H9 (cell line): ENCODE data around the gene MTURN. TPM values are rescaled to one million over a fixed set of nuclear protein-coding genes. Genes with fewer than 3 reads are reported as not detected.

Experiments used
- DNase-seq: peaks from one replicate; pipeline ENCODE4 v3.0.0-alpha.2; 2017
- H2AFZ ChIP-seq: one replicate; pipeline ENCODE4 v1.6.1; 2013; ENCODE audit warnings: mild to moderate bottlenecking, low read length, control low read depth, moderate library complexity
- H2AK5ac ChIP-seq: 2 replicates; pipeline ENCODE4 v1.6.1; 2013; ENCODE audit warnings: low read length, control low read depth, mixed read lengths; ENCODE audit not compliant: insufficient read length
- H2BK120ac ChIP-seq: one replicate; pipeline ENCODE4 v1.6.1; 2013; ENCODE audit warnings: low read depth, mild to moderate bottlenecking, low read length, control low read depth, inconsistent platforms; ENCODE audit not compliant: poor library complexity, severe bottlenecking
- H2BK12ac ChIP-seq: 2 replicates; pipeline ENCODE4 v1.6.1; 2013; ENCODE audit warnings: low read length, control low read depth, mixed read lengths, low read depth; ENCODE audit not compliant: insufficient read length
- H2BK15ac ChIP-seq: 2 replicates; pipeline ENCODE4 v1.6.1; 2013; ENCODE audit warnings: low read depth, low read length, control low read depth
- H2BK20ac ChIP-seq: one replicate; pipeline ENCODE4 v1.6.1; 2013; ENCODE audit warnings: low read depth, mild to moderate bottlenecking, low read length, control low read depth, inconsistent platforms; ENCODE audit not compliant: poor library complexity, severe bottlenecking
- H2BK5ac ChIP-seq: 2 replicates; pipeline ENCODE4 v1.6.1; 2013; ENCODE audit warnings: low read length, control low read depth, mixed read lengths; ENCODE audit not compliant: insufficient read length
- H3K14ac ChIP-seq: 2 replicates; pipeline ENCODE4 v1.6.1; 2013; ENCODE audit warnings: low read length, control low read depth; ENCODE audit not compliant: insufficient read depth
- H3K18ac ChIP-seq: 2 replicates; pipeline ENCODE4 v1.6.1; 2013; ENCODE audit warnings: low read depth, mild to moderate bottlenecking, mixed read lengths, low read length, control low read depth; ENCODE audit not compliant: insufficient read length
- H3K23ac ChIP-seq: 2 replicates; pipeline ENCODE4 v1.6.1; 2013; ENCODE audit warnings: low read length, control low read depth, mixed read lengths, low read depth; ENCODE audit not compliant: insufficient read length
- H3K23me2 ChIP-seq: 2 replicates; pipeline ENCODE4 v1.6.1; 2013; ENCODE audit warnings: low read depth, mild to moderate bottlenecking, mixed read lengths, low read length, control low read depth; ENCODE audit not compliant: insufficient read length, poor library complexity, severe bottlenecking
- H3K27ac ChIP-seq: 2 replicates; pipeline ENCODE4 v1.5.1; 2013; ENCODE audit warnings: low read length, control low read depth, mixed read lengths, low read depth; ENCODE audit not compliant: insufficient read length
- H3K27me3 ChIP-seq: 2 replicates; pipeline ENCODE4 v1.6.1; 2013; ENCODE audit warnings: low read length, control low read depth, inconsistent platforms; ENCODE audit not compliant: insufficient read depth
- H3K4ac ChIP-seq: 2 replicates; pipeline ENCODE4 v1.6.1; 2013; ENCODE audit warnings: low read depth, mild to moderate bottlenecking, control low read depth, inconsistent platforms, low read length, moderate library complexity
- H3K4me1 ChIP-seq: 2 replicates; pipeline ENCODE4 v1.6.1; 2013; ENCODE audit warnings: low read length, control low read depth, inconsistent platforms; ENCODE audit not compliant: insufficient read depth
- H3K4me2 ChIP-seq: 2 replicates; pipeline ENCODE4 v1.6.1; 2013; ENCODE audit warnings: low read length, control low read depth, mixed read lengths; ENCODE audit not compliant: insufficient read length, insufficient read depth
- H3K56ac ChIP-seq: 2 replicates; pipeline ENCODE4 v1.6.1; 2013; ENCODE audit warnings: low read depth, mild to moderate bottlenecking, mixed read lengths, low read length, control low read depth; ENCODE audit not compliant: insufficient read length
- H3K79me1 ChIP-seq: 2 replicates; pipeline ENCODE4 v1.6.1; 2013; ENCODE audit warnings: low read depth, mild to moderate bottlenecking, moderate library complexity, low read length, control low read depth, inconsistent platforms; ENCODE audit not compliant: insufficient read depth, poor library complexity, severe bottlenecking
- H3K79me2 ChIP-seq: 2 replicates; pipeline ENCODE4 v1.6.1; 2013; ENCODE audit warnings: low read length, control low read depth, inconsistent platforms; ENCODE audit not compliant: insufficient read depth
- H3K9ac ChIP-seq: 2 replicates; pipeline ENCODE4 v1.6.1; 2013; ENCODE audit warnings: low read length, control low read depth, mixed read lengths; ENCODE audit not compliant: insufficient read length; ENCODE audit errors: extremely low read depth
- H3K9me3 ChIP-seq: one replicate; pipeline ENCODE4 v1.6.1; 2013; ENCODE audit warnings: low read depth, low read length, inconsistent platforms; ENCODE audit not compliant: control insufficient read depth
- H3T11ph ChIP-seq: one replicate; pipeline ENCODE4 v1.6.1; 2013; ENCODE audit warnings: mild to moderate bottlenecking, low read length, control low read depth, inconsistent platforms
- H4K20me1 ChIP-seq: one replicate; pipeline ENCODE4 v1.6.1; 2013; ENCODE audit not compliant: control insufficient read depth, insufficient read length, insufficient read depth
- H4K5ac ChIP-seq: 2 replicates; pipeline ENCODE4 v1.6.1; 2013; ENCODE audit warnings: low read depth, mild to moderate bottlenecking, mixed read lengths, low read length, control low read depth; ENCODE audit not compliant: insufficient read length
- H4K8ac ChIP-seq: replicated peaks from 2 replicates; pipeline ENCODE4 v1.6.1; 2013; ENCODE audit warnings: low read length, control low read depth, mixed read lengths, low read depth; ENCODE audit not compliant: insufficient read length
- H4K91ac ChIP-seq: 2 replicates; pipeline ENCODE4 v1.6.1; 2013; ENCODE audit warnings: low read depth, mild to moderate bottlenecking, moderate library complexity, mixed read lengths, low read length, control low read depth; ENCODE audit not compliant: insufficient read length
- H3K27ac Mint-ChIP-seq, 3 experiments: 2 replicates in 2 of 3; 3 replicates in 1 of 3; pipeline ENCODE4 v1.8.0; 2020 to 2021; ENCODE audit warnings: mixed read lengths in 3 of 3, mild to moderate bottlenecking in 1 of 3, moderate library complexity in 1 of 3
- H3K27me3 Mint-ChIP-seq: 2 replicates; pipeline ENCODE4 v1.8.0; 2021; ENCODE audit warnings: low read depth, mild to moderate bottlenecking, moderate library complexity, mixed read lengths
- H3K36me3 Mint-ChIP-seq, 3 experiments: 2 replicates in 2 of 3; 3 replicates in 1 of 3; pipeline ENCODE4 v1.8.0; 2020 to 2021; ENCODE audit warnings: low read depth in 3 of 3, mixed read lengths in 3 of 3; ENCODE audit not compliant: insufficient read depth in 1 of 3
- H3K4me1 Mint-ChIP-seq, 2 experiments: 2 replicates each; pipeline ENCODE4 v1.8.0; 2020; ENCODE audit warnings: mixed read lengths in 2 of 2
- H3K4me3 Mint-ChIP-seq, 2 experiments: 2 replicates in 1 of 2; 3 replicates in 1 of 2; pipeline ENCODE4 v1.8.0; 2020 to 2021; ENCODE audit warnings: mild to moderate bottlenecking in 2 of 2, mixed read lengths in 2 of 2, moderate library complexity in 1 of 2
- H3K9me3 Mint-ChIP-seq, 2 experiments: 2 replicates in 1 of 2; 3 replicates in 1 of 2; pipeline ENCODE4 v1.8.0; 2020; ENCODE audit warnings: mild to moderate bottlenecking in 2 of 2, mixed read lengths in 2 of 2, moderate library complexity in 1 of 2
- CTCF ChIP-seq: fragments of 200-600 bp; sonication (generic); conservative IDR thresholded peaks from 3 replicates; pipeline ENCODE4 v1.8.0; 2021; ENCODE audit warnings: antibody characterized with exemption, mild to moderate bottlenecking
- total RNA-seq: library from RNA; stranded (reverse); gene quantifications from 2 replicates; pipeline ENCODE4 v1.2.1, GENCODE V29; 2021

The MTURN gene
- total RNA-seq, 1 experiment from 2014 or later = 3.4 TPM

- Histone ChIP-seq H3K9me3 (no peaks in the 10 kb centered on the region), H4K20me1 (no peaks in the 10 kb centered on the region), H2AK5ac (no peak overlapping the region), H3K4ac (no peak overlapping the region), H3T11ph (no peak overlapping the region), H3K56ac (no peak overlapping the region), H3K23me2 (no peaks in the 10 kb centered on the region), H3K4me1 (no peaks in the 10 kb centered on the region; the same call in 1 of the 2 replicates), H2BK20ac (no peak overlapping the region), H4K5ac (no peak overlapping the region), H3K23ac (no peak overlapping the region), H3K4me2 (no peak overlapping the region), H3K14ac (no peak overlapping the region), H3K18ac (no peak overlapping the region), H3K27ac (no peak overlapping the region), H2BK120ac (no peak overlapping the region), H3K79me1 (no peaks in the 10 kb centered on the region), H4K91ac (no peak overlapping the region), H3K27me3 (no peaks in the 10 kb centered on the region), H2BK5ac (no peak overlapping the region), H2BK12ac (no peak overlapping the region), H3K79me2 (no peaks in the 10 kb centered on the region), H4K8ac (no peak overlapping the region), H2BK15ac (no peak overlapping the region), H3K9ac (no peak overlapping the region), H2AFZ (no peak overlapping the region)
- no peak overlapping the region for H3K4me3 Mint-ChIP-seq
- peaks cover 9% of the 10 kb centered on the region in 2 experiments for H3K4me1 Mint-ChIP-seq
- no peak for TF ChIP-seq CTCF
- H3K27me3 Mint-ChIP-seq = no peaks in the 10 kb centered on the region
- DNase-seq = no peak
- peak overlapping the region in 2 of 3 experiments; percentile 6 to 24; a peak in 1 of 7 replicates for H3K27ac Mint-ChIP-seq
- peaks cover 0 to 3% (median 0%) of the 10 kb centered on the region in 3 experiments; a peak in 4 of 7 replicates for H3K36me3 Mint-ChIP-seq
- no peaks in the 10 kb centered on the region for H3K9me3 Mint-ChIP-seq
Observed at GRCh38 chr7:30087371-30087770, 47.4 kb upstream of the MTURN start.
